D721Med (cell line): ENCODE measurements around the gene BNIPL.

ENCODE experiments used
- DNase-seq: peaks from one replicate; pipeline ENCODE4 v3.0.0; 2011; ENCODE audit warnings: low spot score; ENCODE audit not compliant: insufficient read length
- FAIRE-seq: peaks from 2 replicates; lab custom pipeline; 2011; peaks lifted over from hg19 to GRCh38; lab: Jason Lieb, UNC
- CTCF ChIP-seq: IDR thresholded peaks from 2 replicates; pipeline ENCODE4 v1.5.1; 2012; ENCODE audit warnings: mild to moderate bottlenecking, control low read depth; ENCODE audit not compliant: insufficient read depth; ENCODE audit errors: missing control alignments

Gene BNIPL

GRCh38 chr1:151009206-151009587 is 27.2 kb upstream of the BNIPL start:
- DNase-seq (no peak), FAIRE-seq (no peak)

GRCh38 chr1:151009674-151010345 is 26.6 kb upstream of the BNIPL start:
- no peak for FAIRE-seq
- TF ChIP-seq CTCF = no peak

More at GRCh38 chr1:151009206-151009587, 27.2 kb upstream of the BNIPL start:
- no peak for TF ChIP-seq CTCF

DNA sequence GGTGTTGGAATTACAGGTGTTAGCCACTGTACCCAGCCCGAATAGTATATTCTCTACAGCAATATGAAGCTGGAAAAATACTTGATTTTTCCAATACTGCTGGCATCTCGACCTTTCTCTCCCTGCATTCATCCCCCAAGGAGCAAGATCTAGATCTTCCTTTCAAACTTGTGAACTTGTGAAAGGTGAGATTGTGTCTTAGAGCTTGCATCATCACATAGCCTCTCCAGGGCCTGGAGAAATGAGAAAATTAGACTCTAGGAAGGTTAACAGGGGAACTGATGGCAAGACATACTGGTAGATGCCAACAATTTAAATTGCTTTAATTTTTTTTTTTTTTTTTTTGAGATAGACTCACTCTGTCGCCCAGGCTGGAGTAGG is 26.1 kb upstream of the BNIPL start:
- FAIRE-seq = no peak
- no peak for TF ChIP-seq CTCF

More at GRCh38 chr1:151009674-151010345, 26.6 kb upstream of the BNIPL start:
- DNase-seq = no peak

GRCh38 chr1:151011154-151011850 is 25.1 kb upstream of the BNIPL start:
- DNase-seq (no peak), FAIRE-seq (no peak)
- TF ChIP-seq CTCF = no peak

More for the DNA sequence above, 26.1 kb upstream of the BNIPL start:
- DNase-seq = no peak

DNA sequence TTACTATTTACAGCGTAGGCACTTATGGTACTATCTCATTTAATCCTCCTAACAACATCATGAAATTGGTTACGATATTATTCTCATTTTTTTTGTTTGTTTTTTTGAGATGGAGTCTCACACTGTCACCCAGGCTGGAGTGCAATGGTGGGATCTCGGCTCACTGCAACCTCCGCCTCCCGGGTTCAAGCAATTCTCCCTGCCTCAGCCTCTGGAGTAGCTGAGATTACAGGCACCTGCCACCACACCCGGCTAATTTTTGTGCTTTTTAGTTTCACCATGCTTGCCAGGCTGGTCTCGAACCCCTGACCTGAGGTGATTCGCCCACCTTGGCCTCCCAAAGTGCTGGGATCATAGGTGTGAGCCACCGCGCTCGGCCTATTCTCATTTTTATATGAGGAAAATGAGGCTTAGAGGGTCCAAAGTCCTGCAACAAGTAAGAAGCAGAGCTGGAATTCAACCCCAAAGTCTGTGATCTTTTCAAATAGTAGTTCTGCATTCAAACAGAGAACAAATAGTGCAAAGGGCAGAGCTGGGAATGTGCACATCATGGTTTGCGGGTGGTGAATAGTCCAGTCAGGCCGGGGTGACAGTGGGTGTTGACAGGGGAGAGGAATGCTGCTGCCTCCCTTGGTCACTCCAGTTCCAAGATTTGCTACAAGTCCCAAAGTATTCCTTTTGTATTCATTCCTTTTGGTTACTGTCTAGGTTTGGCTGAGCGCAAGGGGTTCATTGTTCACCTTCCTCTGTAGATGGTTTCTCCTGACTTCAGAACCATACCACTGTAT is 23.5 kb upstream of the BNIPL start:
- FAIRE-seq = no peak
- TF ChIP-seq CTCF = no peak
- no peak for DNase-seq

DNA sequence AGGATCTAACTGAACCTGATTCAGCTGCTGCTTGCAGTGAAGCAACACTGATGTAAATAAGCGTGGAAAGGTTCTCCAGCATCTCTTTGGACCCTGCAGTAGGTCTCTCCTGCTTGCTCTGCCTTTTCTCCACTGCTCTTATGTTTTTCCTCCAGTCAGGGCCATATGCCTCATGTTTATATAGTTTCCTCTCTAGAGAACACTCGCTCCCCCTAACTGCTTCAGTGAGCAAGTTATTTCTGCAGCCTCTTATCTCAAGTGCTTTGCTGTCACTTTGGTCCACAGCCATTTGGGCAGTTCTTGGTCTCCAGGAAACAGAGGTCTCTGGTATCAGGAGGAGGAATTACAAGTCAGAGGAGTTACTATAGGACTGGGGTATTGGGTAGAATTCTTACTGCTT is 22.9 kb upstream of the BNIPL start:
- FAIRE-seq (no peak), DNase-seq (no peak)
- TF ChIP-seq CTCF = no peak
